CD14-positive monocyte (primary cell): Measurements from ENCODE around the gene TMED1. TPM values are rescaled to one million over a fixed set of nuclear protein-coding genes. Genes with fewer than 3 reads are reported as not detected.

Experiments used
- DNase-seq, 3 donors: peaks; one replicate each; pipeline ENCODE4 v3.0.0-alpha.2; 2011 to 2022
- H2AFZ ChIP-seq: 2 replicates; pipeline ENCODE4 v1.6.0; 2012; ENCODE audit warnings: mild to moderate bottlenecking, low read depth, low read length, inconsistent platforms; ENCODE audit not compliant: insufficient read depth, poor library complexity, severe bottlenecking
- H3K27ac ChIP-seq, 2 donors: 1 replicate in 1 of 2; 2 replicates in 1 of 2; pipeline ENCODE4 v1.5.1; 2012 to 2013; ENCODE audit warnings: low read length in 2 of 2, control low read depth in 1 of 2, inconsistent platforms in 1 of 2, low read depth in 1 of 2, mild to moderate bottlenecking in 1 of 2
- H3K27me3 ChIP-seq, 2 donors: one replicate each; pipeline versions ENCODE4 v1.6.0 to v1.6.1; 2011 to 2013; ENCODE audit warnings: low read length in 2 of 2; ENCODE audit not compliant: control insufficient read depth in 2 of 2, insufficient read depth in 2 of 2
- H3K36me3 ChIP-seq, 2 donors: replicated peaks in 1 of 2; 1 replicate in 1 of 2; 2 replicates in 1 of 2; pipeline versions ENCODE4 v1.5.1 to v1.6.1; 2012 to 2013; ENCODE audit warnings: low read length in 2 of 2, control low read depth in 1 of 2, inconsistent platforms in 1 of 2, mild to moderate bottlenecking in 1 of 2; ENCODE audit not compliant: insufficient read depth in 2 of 2, control insufficient read depth in 1 of 2
- H3K4me1 ChIP-seq, 2 donors: 1 replicate in 1 of 2; 2 replicates in 1 of 2; pipeline versions ENCODE4 v1.5.1 to v1.6.1; 2012 to 2013; ENCODE audit warnings: low read length in 2 of 2, control low read depth in 1 of 2, inconsistent platforms in 1 of 2, mild to moderate bottlenecking in 1 of 2, moderate library complexity in 1 of 2; ENCODE audit not compliant: insufficient read depth in 2 of 2, control insufficient read depth in 1 of 2
- H3K4me2 ChIP-seq: replicated peaks from 2 replicates; pipeline ENCODE3; 2012; ENCODE audit warnings: low read length, moderate library complexity, mild to moderate bottlenecking; ENCODE audit not compliant: poor library complexity, severe bottlenecking; ENCODE audit errors: extremely low read depth
- H3K4me3 ChIP-seq, 3 experiments: fragments of 200-600 bp in 1 of 3; sonication (generic) in 1 of 3; replicated peaks in 1 of 3; 1 replicate in 2 of 3; 2 replicates in 1 of 3; pipeline ENCODE4 v1.5.1; 2011 to 2013; ENCODE audit warnings: low read length in 3 of 3, mild to moderate bottlenecking in 3 of 3, control low read depth in 2 of 3, low read depth in 2 of 3, inconsistent platforms in 1 of 3, moderate library complexity in 1 of 3
- H3K79me2 ChIP-seq: 2 replicates; pipeline ENCODE4 v1.6.0; 2012; ENCODE audit warnings: mild to moderate bottlenecking, control low read depth, inconsistent platforms, low read length, moderate library complexity; ENCODE audit not compliant: insufficient read depth
- H3K9ac ChIP-seq: 2 replicates; pipeline ENCODE4 v1.6.0; 2017; ENCODE audit warnings: low read length, mild to moderate bottlenecking; ENCODE audit not compliant: insufficient read depth, poor library complexity, severe bottlenecking
- H3K9me3 ChIP-seq, 2 donors: replicated peaks in 1 of 2; 1 replicate in 1 of 2; 2 replicates in 1 of 2; pipeline versions ENCODE4 v1.5.1 to v1.6.1; 2012 to 2013; ENCODE audit warnings: low read length in 2 of 2, control low read depth in 1 of 2; ENCODE audit not compliant: control insufficient read depth in 1 of 2, insufficient read depth in 1 of 2
- H4K20me1 ChIP-seq: 2 replicates; pipeline ENCODE4 v1.6.0; 2012; ENCODE audit warnings: mild to moderate bottlenecking, low read length, control low read depth, moderate library complexity; ENCODE audit not compliant: insufficient read depth
- H3K27ac Mint-ChIP-seq, 7 donors: one replicate each; pipeline ENCODE4 v1.8.0; 2020; ENCODE audit warnings: mild to moderate bottlenecking in 7 of 7, mixed read lengths in 7 of 7, moderate library complexity in 6 of 7, inconsistent platforms in 2 of 7
- H3K27me3 Mint-ChIP-seq, 3 donors: one replicate each; pipeline ENCODE4 v1.8.0; 2021 to 2022; ENCODE audit warnings: low read depth in 3 of 3, mild to moderate bottlenecking in 3 of 3, mixed read lengths in 3 of 3, moderate library complexity in 3 of 3, inconsistent platforms in 1 of 3
- H3K36me3 Mint-ChIP-seq, 2 donors: one replicate each; pipeline ENCODE4 v1.8.0; 2020; ENCODE audit warnings: mixed read lengths in 2 of 2, inconsistent platforms in 1 of 2, mild to moderate bottlenecking in 1 of 2
- H3K4me1 Mint-ChIP-seq: one replicate; pipeline ENCODE4 v1.8.0; 2020; ENCODE audit warnings: mild to moderate bottlenecking, mixed read lengths
- H3K4me3 Mint-ChIP-seq, 2 donors: one replicate each; pipeline ENCODE4 v1.8.0; 2020; ENCODE audit warnings: mild to moderate bottlenecking in 2 of 2, mixed read lengths in 2 of 2, moderate library complexity in 1 of 2
- H3K9me3 Mint-ChIP-seq, 7 donors: one replicate each; pipeline ENCODE4 v1.8.0; 2020 to 2022; ENCODE audit warnings: mixed read lengths in 7 of 7, mild to moderate bottlenecking in 6 of 7, moderate library complexity in 6 of 7, inconsistent platforms in 2 of 7
- CTCF ChIP-seq: fragments of 200-600 bp; IDR thresholded peaks from one replicate; pipeline ENCODE4 v1.8.0; 2022; ENCODE audit warnings: antibody characterized with exemption, mild to moderate bottlenecking
- WGBS: methylation state at CpG from one replicate; pipeline ENCODE4 v1.1.5; 2013; ENCODE audit warnings: missing lambda C conversion rate; ENCODE audit not compliant: insufficient coverage; 5-methylcytosine and 5-hydroxymethylcytosine counted together
- intact Hi-C, 2 donors: fragments of 100-400 bp; cut with micrococcal nuclease; formaldehyde crosslinking; loops; one replicate each; pipeline versions ENCODE4 v1.15.0 to v1.15.1; 2023
- polyA plus RNA-seq, 3 donors: library from polyadenylated mRNA; depleted of rRNA in 1 of 3; unstranded in 2 of 3; stranded (reverse) in 1 of 3; fragments of 300-500 nt in 2 of 3; fragments of >200 nt in 1 of 3; fragmentation: Illumina TruSeq in 2 of 3; gene quantifications; 1 replicate in 2 of 3; 2 replicates in 1 of 3; pipeline ENCODE4 v1.2.3, GENCODE V29; 2012 to 2021

TMED1 gene
- polyA plus RNA-seq, 3 donors: 23.2 to 56.7 (median 51.3) TPM

- H3K27ac ChIP-seq: no peak overlapping the region
- no peak overlapping the region for H3K4me3 ChIP-seq
- Mint-ChIP-seq H3K36me3 (peaks cover 55 to 82% of the 10 kb centered on the region in 2 donors), H3K4me1 (peaks cover 34% of the 10 kb centered on the region), H3K27ac (peak overlapping the region in 2 of 7 donors; percentile 72 to 78), H3K27me3 (no peaks in the 10 kb centered on the region), H3K4me3 (no peak overlapping the region), H3K9me3 (peaks cover 0 to 9% (median 0%) of the 10 kb centered on the region in 7 donors)
- no peaks in the 10 kb centered on the region for H3K27me3 ChIP-seq
- H3K4me1 ChIP-seq: peaks cover 34% of the 10 kb centered on the region in 2 donors
- DNase-seq: no peak
- H3K79me2 ChIP-seq: peaks cover 17% of the 10 kb centered on the region
- H3K9me3 ChIP-seq: no peaks in the 10 kb centered on the region
- H3K4me2 ChIP-seq: no peak overlapping the region
- intact Hi-C loops: no loop called here
- peaks cover 52 to 66% of the 10 kb centered on the region in 2 donors for H3K36me3 ChIP-seq
- H3K9ac ChIP-seq: no peak overlapping the region
- no peak for TF ChIP-seq CTCF
- 99% methylated on average over 33 of the region's 42 CpGs for WGBS
- H4K20me1 ChIP-seq: no peaks in the 10 kb centered on the region
- no peak overlapping the region for H2AFZ ChIP-seq
Measured at GRCh38 chr19:10817291-10818038, 18.5 kb downstream of the TMED1 start.

- no peaks in the 10 kb centered on the region for H3K27me3 ChIP-seq
- H3K4me3 ChIP-seq: no peak overlapping the region
- no peak overlapping the region for H3K4me2 ChIP-seq
- H2AFZ ChIP-seq: no peak overlapping the region
- H3K79me2 ChIP-seq: peaks cover 21% of the 10 kb centered on the region
- no peaks in the 10 kb centered on the region for H3K27me3 Mint-ChIP-seq
- peaks cover 42% of the 10 kb centered on the region in 2 donors for H3K4me1 ChIP-seq
- TF ChIP-seq CTCF: no peak
- intact Hi-C loops: no loop called here
- peak overlapping the region in 6 of 7 donors; percentile 43 to 80 (median 72) for H3K27ac Mint-ChIP-seq
- H3K27ac ChIP-seq: peak overlapping the region in 1 of 2 donors; percentile 89
- no peaks in the 10 kb centered on the region for H3K9me3 ChIP-seq
- peaks cover 41% of the 10 kb centered on the region for H3K4me1 Mint-ChIP-seq
- peaks cover 49 to 74% of the 10 kb centered on the region in 2 donors for H3K36me3 Mint-ChIP-seq
- WGBS: 96% methylated on average over 9 of the region's 11 CpGs
- no peaks in the 10 kb centered on the region for H4K20me1 ChIP-seq
- no peak overlapping the region for H3K4me3 Mint-ChIP-seq
- H3K9me3 Mint-ChIP-seq: peaks cover 0 to 9% (median 0%) of the 10 kb centered on the region in 7 donors
- peaks cover 45 to 59% of the 10 kb centered on the region in 2 donors for H3K36me3 ChIP-seq
- peak in 1 of 3 donors; percentile 2 for DNase-seq
- H3K9ac ChIP-seq: no peak overlapping the region
Measured at GRCh38 chr19:10816691-10817090, 19.3 kb downstream of the TMED1 start.
